NK-92 treated with Interleukin-12 subunit alpha and Interleukin-12 subunit beta, amount 100 ng/mL, for 24 hours (cell line): Measurements from ENCODE around the gene GALNTL6.
"Not testable (repeated sequence)": the region's sequence is repeated elsewhere in the genome, so short reads cannot be mapped to it uniquely, and the experiment has no call there.

ENCODE experiments used
- DNase-seq: peaks from one replicate; lab custom pipeline; 2025; lab: John Stamatoyannopoulos, UW

The GALNTL6 gene

DNA sequence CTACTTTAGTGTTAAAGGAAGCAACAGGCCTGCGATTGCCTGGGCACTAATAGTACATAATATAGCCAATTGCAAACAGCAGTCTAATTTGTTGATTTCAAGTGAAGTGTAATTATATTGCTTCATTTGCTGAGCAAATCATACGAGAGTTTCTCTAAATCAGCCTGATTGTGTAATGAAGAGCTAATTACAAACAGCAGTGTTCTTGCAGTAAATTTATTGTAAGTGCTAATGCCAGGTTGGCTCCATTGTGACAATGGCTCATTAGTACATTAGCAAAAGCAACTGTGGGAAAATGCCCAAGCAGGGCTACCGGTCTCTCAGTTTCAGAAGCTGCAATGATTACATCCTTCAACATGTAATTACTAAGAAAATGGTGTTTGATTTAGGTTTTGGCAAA lies 591.5 kb downstream of the GALNTL6 start:
- no peak for DNase-seq

DNA sequence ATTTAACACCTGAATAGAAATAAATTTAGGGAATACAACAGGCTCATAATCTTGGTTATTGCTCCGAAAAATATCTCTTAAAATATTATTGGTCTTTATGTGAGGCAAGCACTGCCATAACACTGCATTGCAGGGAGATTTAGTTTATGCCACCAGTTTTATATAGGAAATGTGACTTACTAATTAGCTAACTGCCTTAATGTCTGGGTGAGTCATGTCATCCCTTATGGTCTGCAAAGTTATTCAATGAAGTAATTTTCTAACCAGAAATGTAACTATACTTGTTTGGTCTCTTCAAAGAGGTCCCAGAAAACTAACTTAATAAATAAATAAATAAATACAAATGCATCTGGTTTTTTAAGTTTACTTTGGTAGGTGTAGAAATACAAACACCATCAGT lies 597.2 kb downstream of the GALNTL6 start:
- no peak for DNase-seq

DNA sequence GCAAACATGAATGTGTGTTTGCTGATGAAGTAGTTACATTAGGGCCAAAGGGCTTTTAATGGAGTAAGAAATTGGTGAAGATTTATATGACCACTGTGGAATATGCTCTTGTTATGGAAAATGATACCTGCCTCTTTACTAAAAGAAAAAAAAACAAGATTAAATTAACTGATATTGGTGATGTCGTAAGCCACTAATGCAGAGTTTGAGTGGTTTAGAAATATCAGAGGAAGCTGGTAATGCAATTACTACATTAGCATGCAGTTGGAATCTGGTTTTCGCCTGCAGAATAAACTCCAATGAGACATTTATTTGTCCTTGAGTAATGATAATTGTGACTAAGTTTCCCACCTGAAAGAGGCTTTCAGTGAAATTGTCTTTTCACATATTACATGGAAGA lies 597.9 kb downstream of the GALNTL6 start:
- no peak for DNase-seq

DNA sequence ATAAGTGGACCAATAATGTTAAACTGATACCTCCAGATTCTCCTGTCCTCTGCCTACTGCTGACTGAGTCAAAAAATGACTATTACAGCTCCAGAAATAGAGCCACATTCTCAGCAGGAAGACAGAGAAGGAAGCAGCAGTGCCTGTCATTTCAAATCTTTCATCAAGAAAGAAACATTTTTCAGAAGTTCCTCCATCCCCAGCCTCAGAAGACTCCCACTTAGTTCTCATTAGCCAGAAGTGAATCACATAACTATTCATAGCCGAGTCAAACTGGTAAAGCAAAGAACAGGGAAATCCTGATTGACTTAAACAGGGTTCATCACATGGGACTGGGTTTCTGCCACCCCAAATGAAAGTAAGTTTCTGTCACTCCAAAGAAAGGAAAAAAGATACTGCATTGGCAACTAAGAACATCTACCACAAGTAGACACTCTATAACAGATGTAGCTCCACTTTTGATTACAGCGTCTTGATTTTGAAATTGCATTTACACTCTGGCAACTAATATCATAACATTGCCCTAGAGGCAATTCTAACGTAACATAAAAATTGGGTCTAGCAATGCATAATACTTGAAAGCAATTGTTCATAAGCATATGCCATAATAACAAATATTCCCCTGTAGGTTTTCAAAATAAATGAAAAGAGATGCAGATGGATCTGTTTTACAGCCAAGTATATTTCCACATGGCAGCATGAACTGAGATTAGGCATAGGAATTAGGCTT lies 599.8 kb downstream of the GALNTL6 start:
- no peak for DNase-seq

DNA sequence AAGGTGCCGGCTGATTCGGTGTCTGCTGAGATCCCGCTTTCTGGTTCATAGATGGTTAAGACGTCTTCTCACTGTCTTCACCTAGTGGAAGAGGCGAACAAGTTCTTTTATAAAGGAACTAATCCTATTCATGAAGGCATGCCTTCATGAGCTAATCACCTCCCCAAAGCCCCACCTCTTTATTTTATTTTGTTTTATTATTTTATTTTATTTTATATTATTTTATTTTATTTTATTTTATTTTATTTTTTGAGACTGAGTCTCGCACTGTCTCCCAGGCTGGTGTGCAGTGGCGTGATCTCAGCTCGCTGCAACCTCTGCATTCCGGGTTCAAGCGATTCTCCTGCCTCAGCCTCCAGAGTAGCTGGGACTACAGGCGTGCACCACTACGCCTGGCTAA lies 615.8 kb downstream of the GALNTL6 start:
- not testable (repeated sequence) for DNase-seq

DNA sequence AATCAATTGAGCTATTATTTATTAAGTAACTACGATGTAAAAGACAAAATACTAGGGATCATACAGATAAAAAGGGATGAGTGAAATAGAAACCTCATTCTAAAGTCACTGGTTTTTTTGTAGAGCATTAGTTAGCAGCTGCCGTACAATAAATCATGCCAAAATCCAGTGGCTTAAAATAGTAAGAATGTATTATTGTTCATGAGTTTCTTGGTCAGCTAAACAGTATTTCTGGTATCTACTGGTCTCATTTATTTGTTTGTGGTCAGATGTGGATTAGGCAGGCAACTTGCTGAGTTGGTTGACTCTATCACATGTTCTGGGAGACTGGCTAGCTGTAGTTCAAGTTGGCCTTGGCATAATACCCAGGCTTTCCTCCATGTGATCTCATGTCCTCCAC lies 667.3 kb downstream of the GALNTL6 start:
- DNase-seq: no peak

DNA sequence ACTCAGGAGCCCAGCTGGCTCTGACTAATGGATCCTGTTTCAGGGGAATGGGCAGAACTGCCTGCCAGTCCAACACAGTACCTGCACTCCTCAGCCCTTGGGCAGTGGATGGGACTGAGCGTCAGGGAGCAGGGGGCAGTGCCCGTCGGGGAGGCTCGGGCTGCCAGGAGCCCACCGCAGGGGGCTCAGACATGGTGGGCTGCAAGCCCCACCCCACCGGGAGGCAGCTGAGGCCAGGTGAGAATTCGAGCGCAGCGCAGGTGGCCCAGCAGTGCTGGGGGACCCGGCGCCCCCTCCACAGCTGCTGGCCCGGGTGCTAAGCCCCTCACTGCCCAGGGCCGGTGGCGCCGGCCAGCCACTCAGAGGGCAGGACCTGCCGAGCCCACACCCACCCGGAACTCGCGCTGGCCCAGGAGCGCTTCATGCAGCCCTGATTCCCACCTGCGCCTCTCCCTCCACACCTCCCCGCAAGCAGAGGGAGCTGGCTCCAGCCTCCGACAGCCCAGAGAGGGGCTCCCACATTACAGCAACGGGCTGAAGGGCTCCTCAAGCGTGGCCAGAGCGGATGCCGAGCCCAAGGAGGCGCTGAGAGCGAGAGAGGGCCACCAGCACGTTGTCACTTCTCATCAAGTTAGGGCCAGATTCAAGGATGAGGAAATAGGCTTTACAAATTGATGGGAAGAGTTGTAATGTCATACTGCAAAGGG lies 668.8 kb downstream of the GALNTL6 start:
- DNase-seq: no peak

DNA sequence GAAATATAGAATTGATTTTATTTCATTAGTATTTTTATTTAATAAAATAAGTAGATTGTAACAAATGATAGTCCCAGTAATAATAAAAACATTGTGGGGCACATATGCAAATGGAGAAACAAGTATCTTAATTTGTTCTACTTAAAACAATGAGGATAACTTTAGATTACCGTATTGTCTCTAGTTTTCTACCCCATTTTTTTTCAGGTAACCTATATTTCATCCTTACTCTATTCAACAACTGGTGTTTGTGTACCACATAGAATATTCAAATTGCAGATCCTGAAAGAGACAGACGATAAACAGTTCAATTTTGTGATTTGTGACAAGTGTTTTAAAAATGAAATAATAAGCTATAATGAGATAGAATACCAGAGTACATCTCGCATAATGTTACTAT lies 671.8 kb downstream of the GALNTL6 start:
- no peak for DNase-seq

DNA sequence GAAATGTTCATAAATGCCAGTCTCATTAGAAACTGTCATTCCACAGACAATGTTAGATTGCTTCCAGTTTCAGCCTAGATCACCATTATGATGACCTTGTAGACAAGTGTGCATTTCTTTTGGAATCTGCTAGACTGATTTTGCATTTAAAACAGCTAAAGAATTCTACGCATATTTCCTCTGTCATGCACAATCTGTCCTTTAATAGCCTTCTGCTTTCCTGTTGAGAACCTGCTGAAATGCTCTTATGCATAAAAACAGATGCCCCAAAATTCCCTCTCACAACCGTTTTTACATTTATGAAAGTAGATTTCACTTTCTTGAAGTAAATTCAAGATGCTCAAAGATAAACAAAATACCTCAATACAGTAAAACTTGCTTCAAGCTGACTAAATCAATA lies 673.3 kb downstream of the GALNTL6 start:
- no peak for DNase-seq

DNA sequence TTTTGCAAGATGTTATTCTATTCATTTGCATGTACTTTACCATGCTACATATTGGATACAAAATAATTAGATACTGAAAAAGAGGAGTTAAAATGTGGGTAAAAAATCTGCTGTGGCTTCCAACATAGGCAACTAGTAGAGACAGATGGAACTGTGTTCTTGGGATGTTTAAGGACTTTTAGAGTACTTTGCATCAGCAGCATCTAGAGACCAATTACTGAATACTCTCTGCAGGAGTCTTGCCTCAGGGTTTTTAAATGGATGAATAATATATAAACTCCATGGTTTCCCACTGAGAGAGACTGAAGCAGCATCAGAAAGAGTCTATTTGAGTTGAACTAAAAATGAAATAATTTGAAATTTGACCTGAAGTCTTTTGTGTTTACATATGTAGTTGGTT lies 676.7 kb downstream of the GALNTL6 start:
- DNase-seq: no peak

DNA sequence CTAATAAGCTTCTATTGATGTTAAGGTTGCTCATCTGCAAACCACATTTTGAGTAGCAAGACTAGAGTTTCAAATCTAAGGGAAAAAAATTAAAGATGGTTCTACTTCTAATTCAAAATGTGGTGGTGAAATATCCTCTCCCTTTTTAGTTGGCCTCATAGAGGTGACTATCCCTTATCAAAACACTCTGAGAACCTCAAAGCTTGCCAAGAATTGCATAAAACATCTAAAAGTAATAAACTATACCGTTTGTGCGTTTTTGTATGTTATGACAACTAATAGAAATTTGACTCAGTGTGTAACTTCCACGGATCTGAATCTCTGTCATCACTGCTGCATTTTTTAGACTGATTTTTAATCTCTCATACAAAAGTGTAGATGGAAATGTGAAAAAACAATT lies 682.6 kb downstream of the GALNTL6 start:
- DNase-seq: no peak

DNA sequence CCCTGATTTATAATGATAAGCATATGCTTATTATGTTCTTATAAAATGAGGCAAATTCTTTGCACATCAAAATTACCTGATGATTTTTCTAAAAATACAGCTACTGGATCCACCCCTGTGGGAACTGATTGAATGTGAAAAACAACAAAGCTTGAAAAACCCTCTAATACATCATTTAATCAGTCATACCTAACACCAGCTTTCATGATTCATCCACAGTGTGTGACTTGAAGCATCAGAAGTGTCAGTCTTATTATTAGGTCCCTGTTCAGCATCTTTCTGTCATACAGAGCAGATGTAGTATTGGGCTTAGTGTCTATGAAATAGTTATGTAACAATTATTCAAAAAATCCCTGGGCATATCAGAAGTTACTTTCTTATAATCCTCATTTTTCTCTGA lies 684.1 kb downstream of the GALNTL6 start:
- DNase-seq: no peak

DNA sequence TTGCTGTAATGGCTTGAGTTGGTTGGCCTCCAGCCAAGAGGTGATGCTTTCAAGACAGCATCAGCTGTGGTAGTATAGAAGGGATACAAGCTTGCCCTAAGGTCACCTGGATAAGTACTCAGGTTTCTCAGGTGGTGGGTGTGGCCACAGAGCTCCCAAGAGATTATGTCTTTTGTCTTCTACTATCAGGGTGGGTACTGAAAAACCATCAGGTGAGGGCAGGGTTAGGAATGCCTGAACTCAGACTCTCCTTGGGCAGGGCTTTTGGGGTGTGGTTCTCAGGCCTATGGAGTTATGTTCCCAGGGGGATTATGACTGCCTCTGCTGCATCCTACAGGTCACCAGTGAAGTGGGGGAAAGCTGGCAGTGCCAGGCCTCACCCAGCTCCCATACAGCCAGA lies 700.8 kb downstream of the GALNTL6 start:
- DNase-seq: no peak

DNA sequence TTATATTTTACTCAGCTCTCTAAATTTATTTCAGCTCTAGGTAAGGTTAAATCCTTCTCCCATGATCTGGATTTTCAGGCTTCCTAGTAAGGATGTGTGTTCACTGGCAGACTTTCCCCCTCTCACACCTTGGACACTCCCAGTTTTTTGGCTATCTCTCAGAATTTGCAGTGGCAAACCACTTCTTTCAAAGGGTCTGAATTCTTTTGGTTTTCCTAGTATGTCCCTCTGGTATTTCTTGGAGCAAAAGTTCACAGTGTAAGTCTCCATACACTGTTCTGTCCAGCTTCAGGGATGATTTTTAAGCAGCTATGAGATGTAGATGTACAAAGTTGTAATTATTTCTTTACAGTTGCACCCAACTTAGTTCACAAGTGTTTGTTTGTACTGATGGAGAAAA lies 701.6 kb downstream of the GALNTL6 start:
- DNase-seq: no peak

DNA sequence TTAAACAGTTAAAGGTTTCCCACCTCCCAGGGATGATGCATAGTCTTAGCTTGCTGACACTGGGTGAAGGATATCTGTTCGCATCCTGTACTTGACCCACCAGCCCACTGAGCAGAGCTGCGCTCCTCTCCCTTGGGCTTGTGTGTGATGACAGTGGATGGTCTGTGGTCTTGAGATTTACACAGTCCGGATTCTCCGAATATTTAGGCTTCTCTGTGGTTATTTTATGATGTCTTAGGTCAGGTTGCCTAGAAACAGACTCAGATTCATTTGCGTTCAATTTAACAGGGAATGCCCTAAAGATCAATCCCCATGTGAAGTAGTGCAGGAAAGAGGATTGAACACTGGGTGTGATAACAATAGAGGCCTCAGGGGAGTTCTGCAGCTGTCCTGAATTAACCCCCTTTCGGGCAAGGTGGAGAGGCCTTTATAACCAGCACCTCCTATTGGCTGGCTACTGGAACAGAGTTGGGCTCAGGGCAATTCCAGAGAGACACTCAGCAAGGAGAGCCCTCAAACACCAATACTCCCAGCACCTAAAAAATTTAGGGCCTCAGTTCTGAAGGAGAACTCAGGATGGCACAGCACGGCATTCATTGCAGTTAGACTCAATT lies 702.2 kb downstream of the GALNTL6 start:
- DNase-seq: no peak

DNA sequence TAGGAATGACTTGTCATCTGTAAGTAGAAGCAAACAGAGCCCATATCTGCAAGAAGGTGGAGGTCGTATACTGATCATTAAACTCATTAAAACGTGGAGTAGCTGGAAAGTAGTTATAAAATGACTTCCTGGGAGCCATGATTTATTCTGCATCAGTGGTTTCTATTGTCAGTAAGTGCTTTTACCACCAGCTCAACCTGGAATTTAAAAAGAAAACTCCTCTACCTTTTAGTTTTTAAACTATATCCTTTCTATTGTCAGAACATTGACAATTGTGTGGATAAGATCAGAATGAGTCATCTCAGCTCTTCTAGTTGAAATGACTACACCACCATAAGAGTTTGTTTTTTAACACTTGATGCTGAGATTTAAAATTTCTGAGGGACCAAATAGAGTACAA lies 704.2 kb downstream of the GALNTL6 start:
- DNase-seq: no peak

DNA sequence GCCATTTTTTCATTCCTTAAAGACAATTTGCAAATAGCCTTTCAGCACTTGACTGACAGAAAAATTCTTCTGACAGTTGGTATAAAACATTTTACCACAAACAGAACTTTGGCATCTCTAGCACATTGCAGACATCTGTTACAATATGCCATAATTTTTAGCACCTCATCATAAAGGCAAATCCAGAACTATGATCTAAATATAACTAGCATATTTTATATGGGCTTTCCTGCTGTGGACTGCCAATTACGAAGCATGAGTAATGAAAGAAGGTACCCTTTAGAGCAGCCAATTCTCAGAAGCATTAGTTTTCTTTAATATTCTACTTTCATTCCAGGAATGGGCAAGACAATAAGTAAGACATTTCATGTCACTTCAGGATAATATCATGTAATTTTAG lies 708.0 kb downstream of the GALNTL6 start:
- DNase-seq: no peak

DNA sequence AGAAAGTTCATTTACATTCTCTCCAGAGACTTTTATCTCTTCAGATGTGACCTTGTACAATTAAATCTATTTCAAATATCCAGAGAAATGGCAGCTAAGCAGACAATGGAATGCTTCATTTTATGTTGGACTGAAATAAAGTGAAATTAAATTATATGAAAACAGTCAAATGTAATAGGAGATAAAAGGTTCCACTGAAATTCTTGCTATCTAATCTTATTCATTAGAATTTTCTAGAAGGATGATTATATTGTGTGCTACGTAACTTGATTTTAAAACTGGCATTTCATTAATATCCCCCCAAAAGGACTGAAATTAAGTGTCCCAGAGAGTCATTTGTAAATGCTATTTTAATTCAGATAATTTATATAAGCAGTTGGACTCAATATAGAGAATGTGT lies 708.5 kb downstream of the GALNTL6 start:
- DNase-seq: no peak

DNA sequence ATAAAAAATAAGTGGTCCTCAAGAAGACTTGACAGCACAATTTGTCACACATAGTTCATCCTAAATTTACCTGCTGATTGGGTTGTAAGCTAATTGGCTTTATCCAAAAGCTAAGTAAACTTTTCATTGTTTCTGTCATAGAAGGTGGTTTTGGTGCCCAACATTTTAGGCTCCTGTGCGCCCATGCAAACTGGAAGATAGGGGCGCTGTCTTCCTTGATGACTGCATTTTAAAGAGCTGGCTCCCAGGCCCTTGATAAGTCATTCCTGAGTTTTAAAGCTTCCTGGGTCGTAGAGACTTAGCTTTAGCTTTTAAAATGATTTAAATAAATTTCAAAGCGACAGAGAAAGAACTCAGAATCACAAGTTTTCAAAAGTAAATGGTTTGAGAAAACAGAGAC lies 730.0 kb downstream of the GALNTL6 start:
- DNase-seq: no peak

DNA sequence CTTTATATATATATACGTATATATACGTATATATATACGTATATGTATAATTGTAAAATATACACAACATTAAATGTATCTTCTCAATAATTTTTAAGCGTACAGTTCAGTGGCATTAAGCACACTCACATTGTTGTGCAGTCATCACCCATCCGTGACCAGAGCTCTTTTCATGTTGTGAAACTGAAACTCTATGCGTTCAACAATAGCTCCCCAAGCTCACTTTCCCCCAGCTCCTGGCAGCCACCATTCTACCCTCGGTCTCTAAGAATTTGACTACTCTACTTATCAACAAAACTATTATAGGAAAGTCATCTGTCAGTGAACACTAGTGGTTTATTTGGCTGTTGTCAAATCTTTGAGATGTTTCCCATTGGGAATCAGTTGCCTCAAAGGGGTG lies 733.6 kb downstream of the GALNTL6 start:
- DNase-seq: no peak

DNA sequence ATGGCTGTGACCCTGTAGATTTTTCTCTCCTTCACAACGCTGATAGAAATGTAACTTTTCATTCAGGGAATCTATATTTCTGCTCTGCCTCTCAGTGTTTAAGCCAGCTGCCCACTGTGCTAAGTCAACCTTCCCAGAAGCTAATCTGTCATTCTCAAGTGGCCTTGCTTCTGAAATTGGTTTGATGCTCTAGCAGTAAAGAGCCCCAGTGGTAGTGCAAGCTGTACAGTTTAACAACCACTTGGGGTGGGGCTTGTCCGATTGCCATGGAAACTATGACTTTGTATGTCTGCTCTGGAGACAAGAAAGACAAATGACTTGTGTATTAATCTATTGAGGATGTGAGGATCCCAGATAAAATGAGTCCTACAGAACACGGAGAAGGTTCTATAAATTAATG lies 734.5 kb downstream of the GALNTL6 start:
- DNase-seq: no peak

DNA sequence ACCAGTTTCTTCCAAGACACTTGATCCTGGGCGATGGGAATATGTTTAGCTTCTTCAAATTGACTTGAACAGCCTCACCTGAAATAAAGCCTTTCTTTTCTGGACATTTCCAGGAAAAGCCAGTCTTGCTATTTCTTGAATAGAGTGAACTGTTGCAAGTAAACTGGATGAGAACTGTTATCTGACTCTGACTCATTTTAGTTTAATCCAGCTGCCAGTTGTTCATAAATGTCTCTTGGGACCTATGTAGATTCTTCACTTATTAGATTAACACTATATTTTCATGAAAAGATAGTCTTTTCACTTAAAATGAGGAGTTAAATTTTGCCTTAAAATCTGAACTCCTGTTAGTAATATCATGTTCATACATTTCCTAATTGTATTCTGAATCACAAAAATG lies 740.0 kb downstream of the GALNTL6 start:
- DNase-seq: no peak

DNA sequence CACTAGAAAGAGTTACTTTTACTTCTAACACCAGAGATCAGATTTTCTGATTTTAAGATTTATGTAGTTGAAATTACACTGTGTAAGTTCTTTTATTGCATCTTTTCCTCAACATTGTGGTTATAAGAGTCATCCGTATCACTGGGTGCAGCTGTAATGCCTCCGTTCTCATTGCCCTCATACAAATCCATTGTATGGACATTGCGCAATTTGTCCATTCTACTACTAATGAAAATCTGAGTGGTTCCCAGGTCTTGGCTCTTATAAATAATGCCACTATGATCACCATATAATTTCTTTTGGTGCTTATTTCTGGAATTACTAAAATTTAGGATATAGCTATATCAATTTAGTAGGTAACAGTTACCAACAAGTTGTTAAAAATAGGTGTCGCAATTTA lies 741.4 kb downstream of the GALNTL6 start:
- no peak for DNase-seq

DNA sequence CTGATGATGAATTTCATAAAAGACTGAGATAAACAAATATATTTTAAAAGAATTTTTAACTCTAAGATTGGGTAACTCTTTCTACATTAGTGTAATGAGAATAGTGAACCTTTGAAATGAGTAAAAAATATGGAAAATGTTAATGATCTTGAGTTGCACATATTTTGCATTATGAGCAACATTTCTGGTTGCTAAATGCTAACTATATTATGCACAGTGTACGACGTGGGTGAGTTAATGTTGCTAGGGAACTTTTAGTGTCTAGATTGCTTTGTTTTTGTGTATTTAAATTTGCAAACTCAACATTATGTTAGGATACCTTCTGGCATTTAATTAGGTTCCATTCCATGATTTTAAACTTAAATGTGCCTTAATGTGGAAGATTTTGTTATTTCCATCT lies 742.5 kb downstream of the GALNTL6 start:
- no peak for DNase-seq
